ENCODE measurements around the gene RAB11A.

RAB11A gene

DNA sequence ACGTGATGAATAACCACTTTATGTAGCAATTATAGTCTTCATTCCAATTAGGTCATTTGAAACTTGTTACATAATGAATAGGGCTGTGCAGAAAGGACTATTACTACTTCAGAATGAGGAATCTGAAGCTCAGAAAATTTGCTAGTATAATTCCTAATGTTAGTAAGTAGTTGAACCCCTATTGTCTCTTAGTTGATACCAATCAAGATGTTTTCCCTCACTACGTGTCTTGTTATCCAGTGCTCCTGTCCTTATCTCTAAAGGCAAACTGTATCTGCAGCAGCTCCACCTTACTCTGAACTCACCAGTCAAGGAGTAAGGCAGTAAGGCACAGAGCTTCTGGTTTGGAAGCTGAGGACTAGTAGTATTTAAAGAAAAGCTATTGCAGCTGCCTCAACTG lies 32.0 kb downstream of the RAB11A start:
- ChIA-PET POLR2A (no interaction called here), CTCF (interaction anchor here (1.5 kb wide), 1 partner anchor 32 kb away, joined by 6 read pairs; the partner anchor contains the start of gene RAB11A)
- Histone ChIP-seq H3K4me1 (ENCODE audit: control extremely low read depth in 1 of 4, control insufficient read depth in 4 of 4, insufficient read depth in 4 of 4, low read length in 3 of 4) (peaks cover 4 to 20% (median 11%) of the 10 kb centered on the region in 4 experiments), H3K36me3 (ENCODE audit: control insufficient read depth in 4 of 4, insufficient read depth in 4 of 4, low read length in 3 of 4) (peaks cover 10 to 52% (median 31%) of the 10 kb centered on the region in 4 experiments), H3K27ac (ENCODE audit: insufficient read depth in 1 of 2, low read depth in 1 of 2, low read length in 2 of 2, poor library complexity in 1 of 2, severe bottlenecking in 2 of 2) (no peak overlapping the region), H3K27me3 (replicated peaks in 2 of 5; ENCODE audit: control insufficient read depth in 4 of 5, insufficient read depth in 5 of 5, low read length in 4 of 5) (no peaks in the 10 kb centered on the region), H3K4me3 (ENCODE audit: control insufficient read depth in 1 of 7, extremely low read depth in 1 of 7, insufficient read depth in 4 of 7, low read depth in 2 of 7, low read length in 6 of 7) (no peak overlapping the region), H3K9me3 (ENCODE audit: control extremely low read depth in 1 of 5, control insufficient read depth in 4 of 5, insufficient read depth in 2 of 5, low read depth in 1 of 5, low read length in 4 of 5) (no peaks in the 10 kb centered on the region)
- 88% methylated on average over 1 of the region's 2 CpGs for WGBS (ENCODE audit: insufficient coverage)
- DNase-seq: no peak

- Histone ChIP-seq H3K27ac (ENCODE audit: insufficient read depth in 1 of 2, low read depth in 1 of 2, low read length in 2 of 2, poor library complexity in 1 of 2, severe bottlenecking in 2 of 2) (no peak overlapping the region), H3K4me1 (ENCODE audit: control extremely low read depth in 1 of 4, control insufficient read depth in 4 of 4, insufficient read depth in 4 of 4, low read length in 3 of 4) (peaks cover 4 to 20% (median 10%) of the 10 kb centered on the region in 4 experiments), H3K27me3 (replicated peaks in 2 of 5; ENCODE audit: control insufficient read depth in 4 of 5, insufficient read depth in 5 of 5, low read length in 4 of 5) (no peaks in the 10 kb centered on the region), H3K4me3 (ENCODE audit: control insufficient read depth in 1 of 7, extremely low read depth in 1 of 7, insufficient read depth in 4 of 7, low read depth in 2 of 7, low read length in 6 of 7) (no peak overlapping the region), H3K36me3 (ENCODE audit: control insufficient read depth in 4 of 4, insufficient read depth in 4 of 4, low read length in 3 of 4) (peaks cover 14 to 54% (median 32%) of the 10 kb centered on the region in 4 experiments), H3K9me3 (ENCODE audit: control extremely low read depth in 1 of 5, control insufficient read depth in 4 of 5, insufficient read depth in 2 of 5, low read depth in 1 of 5, low read length in 4 of 5) (no peaks in the 10 kb centered on the region)
- WGBS (ENCODE audit: insufficient coverage): 93% methylated on average over 2 of the region's 3 CpGs
- POLR2A ChIA-PET: no interaction called here
- no peak for DNase-seq
- CTCF ChIA-PET: interaction anchor here (1.1 to 1.5 kb wide), 2 partner anchors 8 to 33 kb away, joined by 5 to 6 read pairs; partner anchors contain the start of gene RAB11A
These were observed 32.5 kb downstream of the RAB11A start for GRCh38 chr15:65901836-65902235.

DNA sequence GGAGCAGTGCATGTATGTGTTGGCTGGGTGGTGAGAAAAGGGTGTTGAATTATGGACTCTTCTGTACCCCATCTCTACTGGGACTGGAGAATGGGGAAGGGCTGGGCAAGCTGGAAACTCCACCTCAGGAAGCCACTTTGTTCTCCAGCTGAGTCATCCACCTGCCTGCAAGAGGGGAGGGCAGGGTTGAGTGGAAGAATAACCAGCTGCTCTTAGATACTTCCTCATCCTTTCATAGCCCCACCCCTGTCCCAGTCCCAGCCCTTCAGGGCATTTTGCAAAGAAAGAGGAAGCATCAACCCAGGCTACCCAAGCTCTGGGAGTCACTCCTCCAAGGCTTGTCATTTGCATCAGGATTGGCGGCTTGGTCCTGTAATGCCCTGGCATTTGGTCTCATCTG lies 33.1 kb downstream of the RAB11A start:
- H3K27me3 ChIP-seq (replicated peaks in 2 of 5; ENCODE audit: control insufficient read depth in 4 of 5, insufficient read depth in 5 of 5, low read length in 4 of 5): no peaks in the 10 kb centered on the region
- POLR2A ChIA-PET: no interaction called here
- H3K9me3 ChIP-seq (ENCODE audit: control extremely low read depth in 1 of 5, control insufficient read depth in 4 of 5, insufficient read depth in 2 of 5, low read depth in 1 of 5, low read length in 4 of 5): no peaks in the 10 kb centered on the region
- CTCF ChIA-PET: interaction anchor here (0.6 to 1.5 kb wide), 3 partner anchors 9 to 308 kb away, joined by 4 to 6 read pairs (median 5); partner anchors contain the start of gene RAB11A
- no peak overlapping the region for H3K27ac ChIP-seq (ENCODE audit: insufficient read depth in 1 of 2, low read depth in 1 of 2, low read length in 2 of 2, poor library complexity in 1 of 2, severe bottlenecking in 2 of 2)
- peak; percentile 85 to 95 (median 94) for DNase-seq
- H3K36me3 ChIP-seq (ENCODE audit: control insufficient read depth in 4 of 4, insufficient read depth in 4 of 4, low read length in 3 of 4): peaks cover 9 to 57% (median 31%) of the 10 kb centered on the region in 4 experiments
- no CpG with 5 or more reads among the region's 1 CpG for WGBS (ENCODE audit: insufficient coverage)
- peaks cover 4 to 20% (median 10%) of the 10 kb centered on the region in 4 experiments for H3K4me1 ChIP-seq (ENCODE audit: control extremely low read depth in 1 of 4, control insufficient read depth in 4 of 4, insufficient read depth in 4 of 4, low read length in 3 of 4)
- no peak overlapping the region for H3K4me3 ChIP-seq (ENCODE audit: control insufficient read depth in 1 of 7, extremely low read depth in 1 of 7, insufficient read depth in 4 of 7, low read depth in 2 of 7, low read length in 6 of 7)

- H3K36me3 ChIP-seq (ENCODE audit: control insufficient read depth in 4 of 4, insufficient read depth in 4 of 4, low read length in 3 of 4): peaks cover 9 to 50% (median 33%) of the 10 kb centered on the region in 4 experiments
- WGBS (ENCODE audit: insufficient coverage): 98% methylated on average over 3 of the region's 6 CpGs
- H3K4me3 ChIP-seq (ENCODE audit: control insufficient read depth in 1 of 7, extremely low read depth in 1 of 7, insufficient read depth in 4 of 7, low read depth in 2 of 7, low read length in 6 of 7): no peak overlapping the region
- DNase-seq: no peak
- CTCF ChIA-PET: interaction anchor here (0.7 to 1.5 kb wide), 2 partner anchors 13 to 24 kb away, joined by 4 read pairs; no protein-coding TSS in a partner anchor
- no peaks in the 10 kb centered on the region for H3K9me3 ChIP-seq (ENCODE audit: control extremely low read depth in 1 of 5, control insufficient read depth in 4 of 5, insufficient read depth in 2 of 5, low read depth in 1 of 5, low read length in 4 of 5)
- H3K27me3 ChIP-seq (replicated peaks in 2 of 5; ENCODE audit: control insufficient read depth in 4 of 5, insufficient read depth in 5 of 5, low read length in 4 of 5): no peaks in the 10 kb centered on the region
- peaks cover 4 to 20% (median 10%) of the 10 kb centered on the region in 4 experiments for H3K4me1 ChIP-seq (ENCODE audit: control extremely low read depth in 1 of 4, control insufficient read depth in 4 of 4, insufficient read depth in 4 of 4, low read length in 3 of 4)
- POLR2A ChIA-PET: no interaction called here
- H3K27ac ChIP-seq (ENCODE audit: insufficient read depth in 1 of 2, low read depth in 1 of 2, low read length in 2 of 2, poor library complexity in 1 of 2, severe bottlenecking in 2 of 2): no peak overlapping the region
These were observed 34.2 kb downstream of the RAB11A start for GRCh38 chr15:65903296-65904073.

DNA sequence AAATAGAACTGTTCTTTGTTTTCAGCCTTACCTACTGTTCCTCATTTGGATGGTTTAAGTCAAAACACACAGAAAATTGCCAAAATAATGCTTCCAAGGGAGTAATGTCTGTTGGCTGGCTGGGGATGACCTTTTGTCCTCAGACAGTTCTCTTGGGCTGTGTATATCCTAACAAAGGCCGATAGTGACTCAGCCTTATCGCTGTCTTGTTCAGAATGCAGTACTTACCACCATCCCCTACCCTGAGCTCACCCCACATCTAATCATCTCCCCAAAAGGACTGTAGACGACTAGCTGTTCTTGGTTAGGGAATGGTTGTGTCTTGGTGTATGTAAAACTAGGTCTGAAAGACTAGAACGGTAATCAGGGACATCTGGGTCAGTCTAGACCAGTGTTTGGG lies 35.0 kb downstream of the RAB11A start:
- no peak for DNase-seq
- ChIA-PET CTCF (interaction anchor here (1.5 kb wide), 1 partner anchor 14 kb away, joined by 4 read pairs; no protein-coding TSS in a partner anchor), POLR2A (no interaction called here)
- Histone ChIP-seq H3K4me3 (ENCODE audit: control insufficient read depth in 1 of 7, extremely low read depth in 1 of 7, insufficient read depth in 4 of 7, low read depth in 2 of 7, low read length in 6 of 7) (no peak overlapping the region), H3K27ac (ENCODE audit: insufficient read depth in 1 of 2, low read depth in 1 of 2, low read length in 2 of 2, poor library complexity in 1 of 2, severe bottlenecking in 2 of 2) (no peak overlapping the region), H3K36me3 (ENCODE audit: control insufficient read depth in 4 of 4, insufficient read depth in 4 of 4, low read length in 3 of 4) (peaks cover 6 to 49% (median 32%) of the 10 kb centered on the region in 4 experiments), H3K4me1 (ENCODE audit: control extremely low read depth in 1 of 4, control insufficient read depth in 4 of 4, insufficient read depth in 4 of 4, low read length in 3 of 4) (peaks cover 4 to 20% (median 10%) of the 10 kb centered on the region in 4 experiments), H3K9me3 (ENCODE audit: control extremely low read depth in 1 of 5, control insufficient read depth in 4 of 5, insufficient read depth in 2 of 5, low read depth in 1 of 5, low read length in 4 of 5) (no peaks in the 10 kb centered on the region), H3K27me3 (replicated peaks in 2 of 5; ENCODE audit: control insufficient read depth in 4 of 5, insufficient read depth in 5 of 5, low read length in 4 of 5) (no peaks in the 10 kb centered on the region)
- 100% methylated on average over 1 of the region's 4 CpGs for WGBS (ENCODE audit: insufficient coverage)

- WGBS (ENCODE audit: insufficient coverage): 100% methylated on average over 1 of the region's 1 CpG
- Histone ChIP-seq H3K4me3 (ENCODE audit: control insufficient read depth in 1 of 7, extremely low read depth in 1 of 7, insufficient read depth in 4 of 7, low read depth in 2 of 7, low read length in 6 of 7) (no peak overlapping the region), H3K9me3 (ENCODE audit: control extremely low read depth in 1 of 5, control insufficient read depth in 4 of 5, insufficient read depth in 2 of 5, low read depth in 1 of 5, low read length in 4 of 5) (no peaks in the 10 kb centered on the region), H3K27ac (ENCODE audit: insufficient read depth in 1 of 2, low read depth in 1 of 2, low read length in 2 of 2, poor library complexity in 1 of 2, severe bottlenecking in 2 of 2) (no peak overlapping the region), H3K27me3 (replicated peaks in 2 of 5; ENCODE audit: control insufficient read depth in 4 of 5, insufficient read depth in 5 of 5, low read length in 4 of 5) (no peaks in the 10 kb centered on the region), H3K36me3 (ENCODE audit: control insufficient read depth in 4 of 4, insufficient read depth in 4 of 4, low read length in 3 of 4) (peaks cover 0 to 54% (median 30%) of the 10 kb centered on the region in 4 experiments), H3K4me1 (ENCODE audit: control extremely low read depth in 1 of 4, control insufficient read depth in 4 of 4, insufficient read depth in 4 of 4, low read length in 3 of 4) (peaks cover 2 to 18% (median 10%) of the 10 kb centered on the region in 4 experiments)
- no peak for DNase-seq
- ChIA-PET POLR2A (no interaction called here), CTCF (no interaction called here)
These were observed 37.1 kb downstream of the RAB11A start for GRCh38 chr15:65906396-65906795.

DNA sequence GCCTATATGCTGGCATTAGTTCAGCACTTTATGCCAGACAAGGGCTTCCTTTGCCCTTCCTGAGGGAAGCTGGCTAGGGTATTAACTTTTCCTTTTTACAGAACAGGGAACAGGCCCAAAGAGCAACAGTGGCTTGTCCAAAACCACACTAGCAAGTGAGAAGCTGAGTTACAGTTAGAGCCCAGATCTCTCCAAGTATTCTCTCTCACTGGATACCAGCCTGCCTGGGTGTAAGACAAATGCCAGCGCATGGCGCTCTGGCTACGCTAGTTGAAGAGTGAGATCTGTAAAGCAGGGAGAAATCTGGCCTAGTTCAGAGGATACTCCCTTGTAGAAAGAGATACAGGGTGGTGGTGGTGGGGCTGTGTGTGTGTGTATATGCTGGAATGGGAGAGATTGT lies 38.4 kb downstream of the RAB11A start:
- no peak for DNase-seq
- Histone ChIP-seq H3K9me3 (ENCODE audit: control extremely low read depth in 1 of 5, control insufficient read depth in 4 of 5, insufficient read depth in 2 of 5, low read depth in 1 of 5, low read length in 4 of 5) (no peaks in the 10 kb centered on the region), H3K27me3 (replicated peaks in 2 of 5; ENCODE audit: control insufficient read depth in 4 of 5, insufficient read depth in 5 of 5, low read length in 4 of 5) (no peaks in the 10 kb centered on the region), H3K4me3 (ENCODE audit: control insufficient read depth in 1 of 7, extremely low read depth in 1 of 7, insufficient read depth in 4 of 7, low read depth in 2 of 7, low read length in 6 of 7) (no peak overlapping the region), H3K4me1 (ENCODE audit: control extremely low read depth in 1 of 4, control insufficient read depth in 4 of 4, insufficient read depth in 4 of 4, low read length in 3 of 4) (peaks cover 0 to 8% (median 4%) of the 10 kb centered on the region in 4 experiments), H3K27ac (ENCODE audit: insufficient read depth in 1 of 2, low read depth in 1 of 2, low read length in 2 of 2, poor library complexity in 1 of 2, severe bottlenecking in 2 of 2) (no peak overlapping the region), H3K36me3 (ENCODE audit: control insufficient read depth in 4 of 4, insufficient read depth in 4 of 4, low read length in 3 of 4) (peaks cover 3 to 54% (median 34%) of the 10 kb centered on the region in 4 experiments)
- 97% methylated on average over 3 of the region's 3 CpGs for WGBS (ENCODE audit: insufficient coverage)
- CTCF ChIA-PET: no interaction called here
- POLR2A ChIA-PET: no interaction called here
